Subcutaneous abdominal adipose tissue (tissue), 5 donors: ENCODE measurements around the gene FOXQ1.

Experiments
- H3K27ac ChIP-seq: one replicate; pipeline ENCODE4 v1.7.0; 2013; ENCODE audit warnings: low read depth, mild to moderate bottlenecking, inconsistent platforms, low read length, moderate library complexity
- H3K27me3 ChIP-seq, 5 donors: one replicate each; pipeline ENCODE4 v1.7.0; 2013; ENCODE audit warnings: low read length in 5 of 5, inconsistent platforms in 1 of 5; ENCODE audit not compliant: control insufficient read depth in 5 of 5, insufficient read depth in 4 of 5
- H3K36me3 ChIP-seq, 5 donors: one replicate each; pipeline ENCODE4 v1.7.0; 2013; ENCODE audit warnings: low read length in 5 of 5; ENCODE audit not compliant: control insufficient read depth in 5 of 5, insufficient read depth in 5 of 5
- H3K4me1 ChIP-seq, 5 donors: one replicate each; pipeline ENCODE4 v1.7.0; 2013; ENCODE audit warnings: low read length in 5 of 5, mild to moderate bottlenecking in 3 of 5, moderate library complexity in 1 of 5; ENCODE audit not compliant: control insufficient read depth in 5 of 5, insufficient read depth in 5 of 5
- H3K4me3 ChIP-seq, 5 donors: one replicate each; pipeline ENCODE4 v1.7.0; 2013; ENCODE audit warnings: low read length in 5 of 5, low read depth in 1 of 5
- H3K9ac ChIP-seq, 5 donors: one replicate each; pipeline ENCODE4 v1.7.0; 2013; ENCODE audit warnings: low read length in 5 of 5, mild to moderate bottlenecking in 4 of 5, moderate library complexity in 3 of 5
- H3K9me3 ChIP-seq, 5 donors: one replicate each; pipeline ENCODE4 v1.7.0; 2013; ENCODE audit warnings: low read length in 5 of 5; ENCODE audit not compliant: control insufficient read depth in 5 of 5
- donor health status: healthy.
- donor health status: healthy.
- donor health status: healthy.
- donor health status: healthy.
- donor health status: healthy.

FOXQ1 gene

DNA sequence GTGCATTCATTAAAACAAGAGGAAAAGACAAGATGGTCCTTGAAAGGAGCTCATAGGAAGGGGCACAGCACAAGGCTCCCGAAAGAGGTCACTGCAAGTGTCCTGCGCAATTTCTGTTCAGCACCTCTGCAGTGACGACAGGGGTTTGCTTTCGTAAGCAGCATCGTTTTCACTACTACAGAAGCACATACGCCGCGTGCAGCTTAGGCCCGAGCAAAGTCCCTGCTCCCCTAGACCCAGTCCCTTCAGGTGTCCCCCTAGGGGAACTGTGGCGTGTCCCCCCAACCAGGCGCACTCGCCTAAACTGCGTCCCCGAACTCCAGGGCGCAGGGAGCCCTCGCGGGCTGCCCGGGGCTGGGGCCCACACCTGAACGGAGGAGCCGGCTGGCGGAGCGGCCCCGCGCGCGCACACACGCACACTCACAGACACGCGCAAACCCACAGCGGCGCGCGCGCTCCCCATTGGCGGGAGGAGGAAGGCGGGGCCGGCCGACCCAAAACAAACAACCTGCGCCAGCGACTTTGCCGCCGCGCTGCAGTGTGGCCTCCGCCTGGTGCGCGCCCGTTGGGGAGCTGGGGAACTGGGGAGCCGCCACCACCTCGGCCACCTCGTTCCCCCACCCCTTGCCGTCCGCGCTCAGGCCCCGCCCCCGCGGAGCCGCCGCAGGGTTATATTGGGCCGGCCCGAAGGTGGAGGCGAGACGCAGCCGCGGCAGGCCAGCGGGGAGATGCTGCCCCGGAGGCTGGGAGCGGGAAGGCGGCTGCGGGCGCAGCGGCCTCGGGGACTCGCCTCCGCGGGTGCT, at the start of gene FOXQ1:
Gene FOXQ1 (plus strand): TSS at position 699 of the 803 bp plus-strand sequence. CDS start 607 bp downstream, outside the sequence.
- Histone ChIP-seq H3K27me3 (peaks cover 30 to 53% (median 48%) of the 10 kb centered on the region in 5 donors), H3K4me1 (peaks cover 4 to 33% (median 32%) of the 10 kb centered on the region in 5 donors), H3K9me3 (no peaks in the 10 kb centered on the region), H3K9ac (no peak within 1 kb of the TSS), H3K4me3 (peak within 1 kb of the TSS; percentile 43 to 75 (median 57)), H3K27ac (no peak within 1 kb of the TSS), H3K36me3 (no peaks in the 10 kb centered on the region)

DNA sequence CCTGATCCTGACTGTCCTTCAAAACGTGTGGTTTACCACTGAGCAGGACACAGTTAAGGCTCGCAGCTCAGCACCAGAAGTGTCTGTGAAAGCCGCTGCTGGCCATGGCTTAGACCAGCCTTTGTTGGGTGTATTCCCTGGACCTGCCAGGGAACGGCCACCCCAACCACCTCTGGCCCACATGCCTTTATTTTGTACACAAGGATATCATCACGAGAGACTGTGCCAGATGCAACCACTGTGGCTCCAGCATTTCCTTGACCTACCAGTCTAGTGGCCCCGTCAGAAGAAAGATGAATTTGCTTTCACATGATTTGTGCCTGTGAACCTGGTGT, 49.2 kb upstream of the FOXQ1 start:
- Histone ChIP-seq H3K36me3 (no peaks in the 10 kb centered on the region), H3K27ac (no peak overlapping the region), H3K4me3 (no peak overlapping the region), H3K9me3 (no peaks in the 10 kb centered on the region), H3K9ac (no peak overlapping the region), H3K4me1 (no peaks in the 10 kb centered on the region), H3K27me3 (peaks cover 0 to 7% (median 0%) of the 10 kb centered on the region in 5 donors)

- no peak overlapping the region for H3K27ac ChIP-seq
Observed at GRCh38 chr6:1263039-1263849, 48.7 kb upstream of the FOXQ1 start.

GRCh38 chr6:1263850-1264377, 48.0 kb upstream of the FOXQ1 start:
- Histone ChIP-seq H3K9ac (no peak overlapping the region), H3K27me3 (peaks cover 0 to 7% (median 0%) of the 10 kb centered on the region in 5 donors), H3K4me3 (no peak overlapping the region), H3K4me1 (no peaks in the 10 kb centered on the region), H3K36me3 (no peaks in the 10 kb centered on the region), H3K27ac (no peak overlapping the region), H3K9me3 (no peaks in the 10 kb centered on the region)

More at GRCh38 chr6:1263039-1263849, 48.7 kb upstream of the FOXQ1 start:
- Histone ChIP-seq H3K27me3 (peaks cover 0 to 7% (median 0%) of the 10 kb centered on the region in 5 donors), H3K4me1 (no peaks in the 10 kb centered on the region), H3K9ac (no peak overlapping the region), H3K9me3 (no peaks in the 10 kb centered on the region), H3K4me3 (no peak overlapping the region), H3K36me3 (no peaks in the 10 kb centered on the region)

DNA sequence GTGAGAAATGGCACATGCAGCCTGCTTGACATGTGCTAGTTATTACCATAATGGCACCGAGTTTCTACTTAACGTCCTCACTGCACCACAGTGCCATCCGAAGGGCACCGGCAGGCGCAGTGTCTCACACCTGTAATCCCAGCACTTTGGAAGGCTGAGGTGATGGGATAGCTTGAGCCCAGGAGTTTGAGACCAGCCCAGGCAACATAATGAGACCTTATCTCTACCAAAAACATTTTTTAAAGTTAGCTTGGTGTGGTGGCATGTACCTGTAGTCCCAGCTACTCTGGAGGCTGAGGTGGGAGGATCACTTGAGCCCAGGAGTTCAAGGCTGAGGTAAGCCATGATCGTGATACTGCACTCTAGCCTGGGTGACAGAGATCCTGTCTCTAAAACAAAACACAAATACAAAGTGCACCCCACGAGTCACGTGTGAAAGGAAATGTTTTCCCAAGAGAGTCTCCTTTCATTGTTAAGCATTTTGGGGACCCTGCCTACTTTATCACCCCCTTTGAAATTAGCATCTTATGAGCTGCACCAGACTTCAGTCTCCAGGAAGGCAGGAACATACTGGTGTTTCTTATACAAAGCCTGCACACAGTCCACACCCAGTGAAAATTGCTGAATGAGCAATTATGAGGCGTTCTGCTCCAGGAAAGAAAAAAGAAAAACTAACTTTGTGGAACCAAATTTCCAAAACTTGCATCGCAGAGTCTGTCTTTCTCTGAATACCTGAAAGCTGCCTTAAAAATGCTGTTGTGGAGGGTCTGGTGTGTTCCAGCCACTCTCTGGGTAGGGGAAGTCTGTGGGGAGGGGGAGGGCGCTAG, 47.1 kb upstream of the FOXQ1 start:
- peaks cover 0 to 7% (median 0%) of the 10 kb centered on the region in 5 donors for H3K27me3 ChIP-seq
- no peaks in the 10 kb centered on the region for H3K36me3 ChIP-seq
- no peak overlapping the region for H3K27ac ChIP-seq
- no peak overlapping the region for H3K9ac ChIP-seq
- no peak overlapping the region for H3K4me3 ChIP-seq
- no peaks in the 10 kb centered on the region for H3K9me3 ChIP-seq
- no peaks in the 10 kb centered on the region for H3K4me1 ChIP-seq

GRCh38 chr6:1266686-1267056, 45.2 kb upstream of the FOXQ1 start:
- H3K4me3 ChIP-seq, result no peak overlapping the region
- H3K27ac ChIP-seq, result no peak overlapping the region
- no peak overlapping the region for H3K9ac ChIP-seq
- H3K36me3 ChIP-seq, result no peaks in the 10 kb centered on the region
- H3K27me3 ChIP-seq, result peaks cover 0 to 7% (median 0%) of the 10 kb centered on the region in 5 donors
- H3K4me1 ChIP-seq, result no peaks in the 10 kb centered on the region
- no peaks in the 10 kb centered on the region for H3K9me3 ChIP-seq

DNA sequence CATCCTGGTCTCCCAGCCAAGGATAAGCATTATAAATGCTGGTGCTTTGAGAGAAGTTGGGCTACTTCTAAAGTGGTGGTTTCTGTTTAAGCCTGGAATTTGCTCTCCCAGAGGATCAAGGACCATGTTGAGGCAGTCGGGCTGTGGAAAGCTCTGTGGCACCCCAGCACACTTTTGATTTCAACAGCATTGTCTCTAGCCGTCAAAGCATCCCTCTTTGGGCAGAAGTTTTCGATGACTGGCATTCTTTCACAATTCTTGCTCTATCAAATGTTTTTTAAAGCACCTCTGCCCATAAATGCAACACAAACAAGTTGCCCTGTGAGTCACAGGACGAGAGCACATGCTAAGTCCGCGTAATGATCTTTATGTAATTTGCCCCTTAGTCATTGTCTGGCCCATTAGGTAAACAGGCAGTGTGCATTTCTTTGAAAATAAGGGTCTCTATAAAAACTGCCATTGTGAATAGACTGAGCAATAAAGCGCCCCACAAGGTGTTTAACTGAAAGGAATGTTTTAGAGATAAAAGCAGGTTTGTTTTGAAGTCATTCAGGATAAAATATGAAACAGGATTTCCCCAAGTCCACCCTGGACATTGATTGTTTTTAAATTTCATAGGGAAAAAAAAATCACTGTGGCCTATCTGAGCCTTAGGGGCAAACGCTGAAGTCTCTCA, 44.7 kb upstream of the FOXQ1 start:
- H3K9ac ChIP-seq, result no peak overlapping the region
- H3K4me1 ChIP-seq, result no peaks in the 10 kb centered on the region
- H3K36me3 ChIP-seq, result no peaks in the 10 kb centered on the region
- no peak overlapping the region for H3K27ac ChIP-seq
- peaks cover 0 to under 1% (median 0%) of the 10 kb centered on the region in 5 donors for H3K9me3 ChIP-seq
- H3K27me3 ChIP-seq, result peaks cover 0 to 7% (median 0%) of the 10 kb centered on the region in 5 donors
- no peak overlapping the region for H3K4me3 ChIP-seq

- H3K9me3 ChIP-seq, result peaks cover 0 to 6% (median 3%) of the 10 kb centered on the region in 5 donors
- no peaks in the 10 kb centered on the region for H3K36me3 ChIP-seq
- H3K4me1 ChIP-seq, result no peaks in the 10 kb centered on the region
- peaks cover 0 to 4% (median 0%) of the 10 kb centered on the region in 5 donors for H3K27me3 ChIP-seq
- no peak overlapping the region for H3K27ac ChIP-seq
- H3K4me3 ChIP-seq, result no peak overlapping the region
- H3K9ac ChIP-seq, result no peak overlapping the region
Observed at GRCh38 chr6:1267790-1268762, 43.8 kb upstream of the FOXQ1 start.
